Cardiac septum (tissue), 1 donor: Measurements from ENCODE around the gene MASP1. TPM values are rescaled to one million over a fixed set of nuclear protein-coding genes. Genes with fewer than 3 reads are reported as not detected.

Experiments used
- DNase-seq: peaks from one replicate; pipeline ENCODE4 v3.0.0-alpha.2; 2020; ENCODE audit warnings: low spot score
- intact Hi-C: fragments of 100-400 bp; cut with DNase I; formaldehyde crosslinking; loops from one replicate; pipeline ENCODE4 v1.14.0; 2022
- total RNA-seq: library from RNA; stranded (reverse); fragmentation: NEBNext Ultra II Directional; extraction: Animal tissue kit (Norgen Biotek cat#: 25700); gene quantifications from one replicate; pipeline ENCODE4 v1.2.1, GENCODE V29; 2021
- donor health status: DM: no; HTN: no; CAD: no.

The MASP1 gene
- total RNA-seq, 1 donor from 2014 or later, result 59.7 TPM

DNA sequence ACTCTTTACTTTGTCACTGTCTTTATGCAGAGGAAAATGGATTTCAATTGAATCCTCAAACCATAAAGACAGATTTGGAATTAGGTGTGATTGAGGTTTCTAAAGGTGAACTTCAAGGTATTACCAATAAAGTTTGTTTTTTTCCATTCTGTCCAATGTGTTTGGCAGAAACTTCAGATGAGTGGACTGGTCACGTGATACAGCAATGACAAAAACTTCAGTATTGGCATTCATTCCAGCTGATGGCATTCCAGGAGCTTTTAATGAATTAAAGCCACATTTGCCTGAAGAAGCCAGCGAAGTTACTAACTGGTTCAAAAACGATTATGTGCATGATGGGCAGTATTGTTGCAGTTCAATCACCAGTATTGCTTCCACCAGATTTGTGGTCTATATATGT, 4.5 kb upstream of the MASP1 start:
- DNase-seq, result no peak
- intact Hi-C loops, result no loop called here

DNA sequence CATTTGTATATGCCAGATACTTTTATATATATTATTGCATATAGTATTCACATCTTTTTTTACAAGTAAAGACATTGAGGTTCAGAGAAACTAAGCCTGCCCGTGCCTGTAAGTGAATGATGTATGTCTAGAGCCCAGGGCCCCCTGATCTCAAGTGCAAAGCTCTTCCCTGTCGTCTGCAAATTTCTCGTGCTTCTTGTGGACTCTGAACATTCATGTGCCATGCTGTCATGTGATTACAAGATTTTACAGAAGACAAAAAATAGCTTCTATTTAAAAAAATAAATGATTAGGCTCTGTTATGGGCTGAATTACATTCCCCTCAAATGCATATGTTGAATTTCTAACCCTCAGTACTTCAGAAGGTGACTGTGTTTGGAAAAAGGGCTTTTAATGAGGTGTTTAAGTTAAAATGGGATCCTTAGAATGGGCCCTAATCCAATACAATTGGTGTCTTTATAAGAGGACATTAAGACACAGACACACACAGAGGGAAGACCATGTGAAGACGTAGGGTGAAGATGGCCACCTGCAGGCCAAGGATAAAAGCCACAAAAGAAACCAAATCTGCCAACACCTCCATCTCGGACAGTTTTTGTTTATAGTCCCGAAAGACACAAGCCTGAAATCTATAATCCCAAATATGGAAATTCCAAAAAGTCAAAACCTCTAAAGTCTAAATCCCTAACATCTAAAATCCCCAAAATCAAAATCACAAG, 3.9 kb upstream of the MASP1 start:
- DNase-seq, result no peak
- intact Hi-C loops, result no loop called here

DNA sequence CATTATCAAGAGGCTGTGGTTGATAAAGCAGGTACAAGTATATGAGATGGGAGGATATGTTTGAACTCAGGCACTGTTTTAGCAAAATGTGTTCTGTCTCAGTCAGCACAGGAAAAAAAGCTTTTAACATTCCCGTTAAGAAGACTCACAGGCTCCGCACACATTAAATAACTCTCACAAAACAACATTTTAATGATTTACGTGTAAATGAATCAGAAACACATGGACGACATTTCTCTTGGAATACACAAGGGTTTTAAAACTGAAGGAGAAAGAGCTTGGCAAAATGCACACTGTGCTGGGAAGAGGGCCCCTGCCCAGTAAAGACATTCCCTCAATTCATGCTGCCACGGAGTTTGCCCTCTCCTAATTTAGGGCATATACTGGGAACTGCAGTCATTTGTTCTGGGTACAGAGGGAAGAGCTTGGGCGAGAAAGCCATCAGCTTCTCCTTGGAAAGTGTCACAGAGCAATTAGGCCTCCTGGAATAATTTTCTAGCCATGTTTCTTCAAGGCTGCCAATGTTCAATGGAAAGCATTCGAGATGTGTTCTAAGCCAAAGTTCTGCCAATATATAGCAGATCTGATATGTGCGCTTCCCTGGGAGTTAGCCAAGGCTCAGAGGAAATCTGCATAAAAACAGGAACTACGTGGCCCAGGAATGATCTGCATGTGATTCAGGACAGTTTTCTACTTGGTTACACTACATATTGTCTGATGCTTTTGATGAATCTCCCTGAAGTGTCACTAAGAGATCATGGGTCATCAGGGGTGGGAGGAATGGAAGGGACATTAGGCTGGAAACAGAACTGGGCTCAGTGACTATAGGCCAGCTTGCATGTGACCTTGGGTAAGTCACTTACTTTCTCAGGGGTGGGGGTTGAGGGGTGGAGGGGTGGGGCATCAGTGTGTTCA, 2.2 kb upstream of the MASP1 start:
- intact Hi-C loops, result no loop called here
- DNase-seq, result no peak

DNA sequence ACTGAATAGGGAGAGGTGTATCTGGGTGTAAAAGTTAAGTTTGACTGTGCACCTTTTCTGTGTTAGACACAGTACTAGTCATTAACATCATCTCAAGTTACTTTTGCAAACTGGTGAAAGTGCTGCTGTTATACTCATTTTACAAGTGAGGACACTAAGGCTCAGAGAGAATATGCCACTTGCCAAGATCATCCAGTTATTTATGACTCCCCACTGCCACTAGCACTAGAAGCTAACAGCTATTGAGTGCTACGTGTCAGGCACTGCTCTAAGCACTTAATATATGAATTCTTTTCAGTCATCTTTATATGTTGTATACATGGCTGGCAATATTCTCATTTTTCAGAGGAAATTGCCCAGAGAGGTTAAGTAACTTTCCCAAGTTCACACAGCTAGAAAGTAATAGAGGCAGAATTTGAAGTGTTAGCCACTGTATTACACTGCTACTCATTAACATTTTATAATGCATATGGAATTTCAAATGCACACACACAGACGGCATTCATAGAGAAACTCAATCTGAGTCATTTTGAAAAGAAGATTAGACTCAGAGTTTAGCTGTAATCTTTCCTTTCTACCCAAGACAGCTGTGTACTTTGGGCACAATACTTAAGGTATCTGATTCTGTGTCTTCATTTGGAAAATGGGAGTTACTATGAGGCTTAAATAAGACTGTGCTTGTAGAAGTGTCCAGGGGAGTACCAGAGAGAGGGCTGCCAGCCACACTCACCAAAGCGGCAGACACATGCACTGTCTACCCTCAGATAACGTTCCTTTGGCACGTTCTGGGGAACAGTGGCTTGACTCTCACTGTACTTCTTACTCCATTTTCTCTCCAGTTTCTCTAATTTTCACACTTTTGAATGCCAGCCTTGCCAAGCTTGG, 1.3 kb upstream of the MASP1 start:
- intact Hi-C loops, result no loop called here

DNA sequence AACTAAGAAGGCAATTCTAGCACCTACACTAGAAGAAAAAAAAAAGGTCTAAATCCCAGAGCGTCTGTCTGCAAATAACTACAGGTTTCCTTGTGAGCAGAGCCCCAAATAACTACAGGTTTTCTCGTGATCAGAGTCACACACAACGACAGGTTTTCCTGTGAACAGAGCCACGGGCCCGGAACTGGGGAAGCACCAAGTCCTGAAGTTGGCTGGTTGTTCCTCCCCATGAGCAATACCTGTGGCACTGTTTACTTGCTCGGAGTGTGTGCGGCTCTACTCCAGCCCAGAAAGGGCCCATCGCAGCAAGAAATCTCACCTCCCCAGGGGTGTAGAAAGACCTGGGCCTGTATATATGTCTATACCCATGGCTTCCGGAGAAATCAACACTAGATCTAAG, 644 bp upstream of the MASP1 start:
- intact Hi-C loops, result no loop called here
- DNase-seq, result no peak

More for the DNA sequence above, 1.3 kb upstream of the MASP1 start:
- DNase-seq, result no peak

DNA sequence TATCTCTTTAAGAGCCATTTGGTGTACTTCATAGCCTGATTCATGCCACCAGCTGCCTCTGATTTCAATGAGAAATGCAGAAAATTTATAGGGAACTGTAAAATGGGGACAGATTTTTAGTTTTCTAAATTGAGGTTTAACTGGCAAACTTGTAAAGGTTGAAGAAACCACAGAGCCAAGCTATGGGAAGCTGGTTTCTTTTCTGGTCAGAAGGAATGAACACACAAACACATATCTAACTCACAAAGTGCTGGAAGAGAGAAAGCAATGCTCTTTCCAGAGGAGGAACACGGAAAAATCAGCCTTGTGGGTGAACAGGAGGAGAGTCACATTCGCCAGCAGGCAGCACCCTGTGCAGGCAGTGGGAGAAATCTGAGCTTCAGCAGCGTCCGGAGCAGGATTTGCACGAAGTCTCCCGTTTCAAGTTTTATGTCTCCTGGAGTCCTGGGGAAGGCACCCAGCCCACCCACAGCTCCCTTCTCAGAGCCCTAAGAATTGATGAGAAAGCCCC, 481 bp downstream of the MASP1 start:
- intact Hi-C loops, result no loop called here
- DNase-seq, result no peak

DNA sequence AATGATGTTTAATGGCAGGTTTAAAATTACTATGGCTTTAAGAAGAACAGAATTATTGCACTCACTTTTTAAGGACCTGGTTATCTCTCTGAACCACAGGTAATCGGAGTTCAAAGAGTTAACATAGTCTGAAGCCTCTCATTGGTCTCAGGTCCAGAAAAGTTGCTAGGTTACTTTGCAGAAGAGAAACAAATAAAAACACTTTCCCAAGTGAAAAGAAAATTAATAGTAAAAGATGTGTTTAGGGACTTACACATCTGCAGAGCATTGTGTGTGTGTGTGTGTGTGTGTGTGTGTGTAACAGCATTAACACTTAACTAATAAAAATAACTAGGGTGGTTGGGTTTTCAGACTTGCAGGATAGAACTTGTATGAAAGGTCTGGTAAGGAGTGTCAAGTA, 1.0 kb downstream of the MASP1 start:
- intact Hi-C loops, result no loop called here
- no peak for DNase-seq

DNA sequence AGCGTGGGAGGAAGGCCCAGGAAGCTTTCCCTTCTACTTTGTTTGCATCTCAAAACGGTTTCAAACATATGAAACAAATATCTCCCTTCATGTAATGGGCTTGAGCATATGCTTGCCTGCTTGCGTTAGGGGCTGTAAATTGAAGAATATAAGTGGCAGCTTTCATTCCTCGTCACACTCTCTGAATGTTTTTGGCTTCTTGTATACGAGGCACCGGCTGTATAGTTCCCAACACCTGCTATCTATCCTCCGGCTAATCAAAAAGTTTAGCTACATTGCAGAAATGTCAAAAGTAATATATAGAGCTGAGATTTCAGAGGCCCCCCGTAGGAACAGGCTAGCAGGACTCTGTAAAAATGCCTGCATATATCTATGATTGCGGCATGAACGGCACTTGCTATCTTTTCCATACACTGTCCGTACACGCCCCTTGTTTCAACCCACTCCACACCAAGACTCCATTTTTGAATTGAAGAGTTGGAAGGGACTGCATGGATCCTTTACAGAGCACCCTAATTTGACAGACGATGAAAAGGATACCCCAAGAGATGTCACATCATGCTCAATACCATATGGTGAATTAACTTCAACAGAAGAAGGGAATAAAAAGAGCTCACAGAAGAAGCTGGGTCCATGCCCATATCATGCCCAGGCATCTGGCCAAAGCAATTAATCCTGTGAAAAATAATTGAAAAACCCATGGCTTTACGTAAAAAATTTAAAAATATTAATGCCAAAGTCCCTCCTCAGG, 2.5 kb downstream of the MASP1 start:
- no peak for DNase-seq
- intact Hi-C loops, result no loop called here

DNA sequence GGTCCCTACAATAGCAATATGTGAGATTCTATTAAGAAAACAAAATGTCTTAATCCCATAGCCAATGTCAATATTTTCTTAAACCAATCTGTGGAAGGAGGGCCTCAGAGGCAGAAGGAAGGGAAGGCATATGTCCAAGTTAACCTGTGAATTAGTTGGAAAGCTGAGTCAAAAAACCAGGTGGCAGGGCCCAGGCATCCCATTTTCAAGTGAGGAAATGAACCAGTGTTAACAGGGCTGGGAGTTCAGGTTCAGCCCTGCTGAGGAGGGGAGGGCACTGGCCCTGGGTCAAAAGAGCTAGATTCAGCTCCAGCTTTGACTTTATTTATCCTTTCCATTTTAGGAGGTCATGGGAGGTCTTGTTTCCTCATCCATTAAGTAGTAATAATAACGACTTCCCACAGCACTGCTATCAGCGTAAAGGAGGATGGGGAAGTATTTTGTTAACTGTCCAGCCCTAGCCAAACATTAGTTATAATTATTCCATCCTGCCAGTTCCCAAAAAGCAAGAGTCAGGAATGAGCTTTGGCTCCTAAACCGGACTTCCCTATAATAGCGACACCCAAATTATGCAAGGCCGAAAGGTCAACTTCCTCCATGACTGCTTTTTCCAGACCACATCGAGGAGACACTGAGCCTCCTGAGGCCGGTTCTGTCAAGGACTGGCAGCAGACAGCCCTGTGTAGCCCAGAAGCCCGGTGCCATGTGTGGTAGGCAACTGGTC, 3.2 kb downstream of the MASP1 start:
- intact Hi-C loops, result no loop called here

DNA sequence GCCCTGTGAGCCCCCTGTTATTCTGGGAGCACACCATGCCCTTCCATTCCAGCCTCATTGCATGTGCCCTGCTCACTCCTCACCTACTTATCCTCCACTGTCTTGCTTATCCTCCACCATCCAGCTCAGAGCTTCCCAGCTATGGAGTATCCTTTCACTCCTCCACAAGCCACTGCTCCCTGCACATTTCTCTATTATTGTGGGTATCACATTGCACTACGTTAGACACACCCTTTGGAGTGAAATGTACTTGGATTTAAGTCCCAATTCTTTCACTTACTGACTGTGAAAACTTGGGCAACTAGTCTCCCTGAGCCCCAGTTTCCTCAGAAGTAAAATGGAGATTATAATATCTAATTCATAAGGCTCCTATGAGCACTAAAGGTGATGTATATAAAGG, 4.3 kb downstream of the MASP1 start:
- DNase-seq, result no peak
- intact Hi-C loops, result no loop called here

More for the DNA sequence above, 3.2 kb downstream of the MASP1 start:
- no peak for DNase-seq

DNA sequence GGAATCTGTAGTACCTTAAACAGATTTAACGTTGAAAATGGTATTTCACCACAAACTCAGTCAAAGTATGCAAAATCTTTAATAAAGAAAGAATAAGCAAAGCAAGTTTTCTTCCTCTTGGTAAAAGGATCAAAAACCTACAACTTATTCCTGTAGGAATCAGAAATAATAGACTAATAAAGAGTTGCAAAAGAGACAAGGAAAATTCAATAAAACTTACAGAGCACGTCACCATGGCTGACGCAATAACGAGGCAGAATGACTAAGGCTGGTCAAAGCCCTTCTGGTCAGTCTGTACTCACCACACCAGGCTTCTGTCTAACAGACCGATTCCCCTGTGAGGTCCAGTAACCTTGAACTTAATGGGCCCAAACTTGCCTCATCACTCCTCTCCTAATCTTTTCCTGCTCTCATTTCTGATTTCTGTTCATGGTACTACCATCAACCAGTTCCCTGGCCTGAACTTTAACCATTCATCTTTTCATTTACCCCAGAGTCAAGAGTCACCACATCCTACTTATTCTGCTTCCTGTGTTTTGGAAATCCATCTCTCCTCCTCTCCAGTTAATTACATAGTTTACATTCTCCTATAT, 5.0 kb downstream of the MASP1 start:
- DNase-seq, result no peak
- intact Hi-C loops, result no loop called here

DNA sequence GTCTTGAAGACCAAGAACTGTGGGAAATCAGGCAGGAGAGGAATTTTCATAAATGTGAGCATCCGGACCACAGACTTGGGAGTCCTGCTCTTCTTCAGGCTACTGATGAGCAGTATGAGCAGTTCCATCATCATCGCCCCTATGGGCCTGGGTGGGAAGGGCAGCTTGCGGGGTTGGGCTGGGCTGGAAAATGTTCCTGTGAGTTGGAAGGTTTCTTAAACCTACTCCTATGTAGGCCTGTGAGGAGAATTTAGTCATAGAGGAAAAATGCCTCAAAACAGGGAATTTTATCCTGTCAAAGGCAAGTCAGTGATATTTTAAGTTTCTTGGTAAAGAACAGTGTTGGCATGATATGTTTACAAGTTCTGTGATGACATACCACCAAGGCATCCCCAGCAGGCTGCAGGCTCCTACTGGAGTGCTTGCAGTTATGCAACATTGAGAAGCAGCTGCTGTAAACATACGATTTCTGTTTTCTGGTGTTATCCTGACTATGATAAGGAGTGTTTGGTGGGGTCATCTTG, 10.3 kb downstream of the MASP1 start:
- intact Hi-C loops, result no loop called here
- DNase-seq, result no peak

DNA sequence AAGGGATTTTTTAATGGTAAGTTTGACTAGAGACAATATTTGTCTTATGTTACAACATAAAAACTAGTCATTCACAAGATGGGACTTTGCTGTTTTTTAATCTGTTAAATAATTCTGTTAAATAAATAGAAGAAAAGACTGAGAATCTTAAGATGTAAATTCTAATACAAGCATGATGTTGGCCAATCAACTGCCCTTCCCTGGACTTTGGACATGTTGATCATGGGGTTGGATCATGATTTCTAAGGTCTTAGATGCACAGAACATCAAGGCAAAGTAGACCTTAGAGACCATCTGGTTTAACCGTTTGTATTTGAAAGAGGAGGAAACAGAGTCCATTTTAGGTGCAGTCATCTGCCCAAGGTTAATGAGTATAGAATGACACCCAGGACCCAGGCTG, 10.9 kb downstream of the MASP1 start:
- intact Hi-C loops, result no loop called here
- DNase-seq, result no peak

DNA sequence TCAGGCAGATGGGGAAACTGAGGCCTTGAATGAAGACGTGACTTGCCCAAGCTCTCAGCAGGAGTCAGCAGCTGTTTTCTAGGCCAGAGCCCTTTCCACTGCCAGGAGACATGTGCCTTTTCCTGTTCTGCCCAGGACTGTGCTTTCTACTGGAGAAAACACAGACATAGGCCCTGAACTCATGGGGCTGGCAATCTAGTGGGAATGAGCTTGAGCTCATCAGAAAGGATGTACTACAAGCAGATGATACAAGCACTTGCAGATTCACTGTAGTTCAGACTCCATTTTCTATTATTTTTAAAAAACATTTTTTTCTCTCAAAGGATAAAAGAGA, 14.4 kb downstream of the MASP1 start:
- intact Hi-C loops, result no loop called here
- no peak for DNase-seq

DNA sequence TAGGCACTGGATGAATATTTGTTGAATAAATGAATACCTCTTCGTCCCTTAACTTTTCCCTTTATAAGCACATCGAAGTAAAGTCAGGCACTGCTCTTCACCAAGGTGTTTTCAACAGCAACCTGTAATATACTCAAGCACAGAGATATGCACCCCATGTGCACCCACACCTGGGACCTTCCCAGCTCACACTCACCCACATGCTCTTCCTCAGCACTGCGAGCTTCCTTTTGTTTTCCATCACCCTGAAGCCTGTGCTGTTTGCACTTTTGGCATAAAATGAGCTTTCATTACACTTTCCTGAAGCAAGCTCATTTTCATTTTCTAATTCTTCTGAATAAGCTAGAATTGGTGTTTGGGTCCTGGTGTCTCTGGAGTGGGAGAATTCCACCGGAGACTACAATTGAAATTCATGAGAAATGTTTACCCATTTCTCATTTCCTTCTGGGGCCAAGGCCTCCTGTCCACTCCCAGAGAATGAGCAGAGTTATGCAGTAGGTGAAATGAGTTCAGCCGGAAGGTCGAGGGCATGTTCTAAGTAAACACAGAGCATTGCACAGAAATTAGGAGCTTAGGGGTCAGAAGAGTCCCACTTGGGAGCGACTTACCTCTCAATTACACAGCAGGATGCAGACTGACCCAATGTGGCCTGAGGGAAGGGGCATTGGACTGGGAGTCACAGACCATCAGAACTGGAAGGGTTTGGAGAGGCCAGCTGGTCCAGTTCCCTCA, 15.0 kb downstream of the MASP1 start:
- DNase-seq, result no peak
- intact Hi-C loops, result no loop called here

DNA sequence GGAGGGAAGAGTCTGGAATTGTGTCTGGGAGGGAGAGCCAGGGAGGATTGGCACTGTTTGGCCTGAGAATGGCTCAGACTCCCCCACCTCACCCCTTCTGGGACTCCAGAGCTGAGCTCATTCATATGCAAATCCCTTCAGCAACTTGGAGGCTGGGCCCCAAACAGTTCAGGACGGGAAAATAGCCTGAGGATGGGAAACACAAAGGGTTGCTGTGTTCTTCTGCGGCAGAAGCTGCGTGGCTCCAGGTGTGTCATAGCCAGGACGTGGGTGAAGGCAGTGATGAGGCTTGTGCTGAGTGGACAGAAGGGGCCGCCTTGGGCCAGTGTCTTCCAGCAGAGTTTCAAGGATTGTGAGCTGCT, 16.6 kb downstream of the MASP1 start:
- no peak for DNase-seq
- intact Hi-C loops, result no loop called here

DNA sequence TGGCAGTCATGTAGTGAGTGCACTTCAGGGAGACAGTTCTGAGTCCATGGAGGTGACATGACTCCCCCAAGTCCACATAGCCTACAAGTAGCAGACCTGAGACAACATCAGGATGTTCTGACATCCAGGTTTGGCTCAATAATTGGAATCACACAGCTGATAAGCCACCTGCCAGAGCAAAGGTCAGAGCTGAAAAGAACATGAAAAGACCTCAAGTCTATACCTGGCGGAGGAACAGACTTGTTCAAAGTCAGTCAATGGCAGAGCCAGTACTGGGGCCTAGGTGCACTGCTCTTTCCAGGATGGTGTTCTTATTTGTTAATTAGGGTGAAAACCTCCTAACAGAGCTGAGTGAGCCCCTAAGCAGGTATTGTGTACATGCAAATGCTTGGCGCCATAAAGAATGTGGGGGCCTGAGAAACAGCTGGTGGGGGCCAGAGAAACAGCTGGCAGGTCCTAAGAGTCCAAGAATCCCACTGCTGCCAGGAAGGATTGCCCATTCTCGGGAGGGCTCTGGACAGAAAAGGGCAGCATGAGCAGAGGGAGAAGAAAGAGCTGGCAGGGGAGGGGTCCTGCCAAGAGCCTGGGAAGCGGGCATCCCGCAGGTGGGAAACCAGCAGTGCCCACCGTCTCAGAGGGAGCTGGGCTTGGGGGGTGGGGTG, 17.1 kb downstream of the MASP1 start:
- no peak for DNase-seq
- intact Hi-C loops, result no loop called here
